Activated CD8-positive, alpha-beta T cell treated with anti-CD3 and anti-CD28 coated beads for 36 hours (primary cell): ENCODE results near the gene GTF2IRD1. TPM values are rescaled to one million over a fixed set of nuclear protein-coding genes. Genes with fewer than 3 reads are reported as not detected.
A peak's percentile ranks its signal among the peaks of the same experiment; 100 is the strongest.

Experiments
- ATAC-seq: fragments of 200-7000 bp; cut with Tn5 transposase; one replicate; pipeline ENCODE4 v1.10.0; 2021; ENCODE audit warnings: mild to moderate bottlenecking, moderate library complexity
- CTCF ChIA-PET: fragments of 350-600 bp; sonication (Branson Sonifier 250); formaldehyde crosslinking; loops from one replicate; lab custom pipeline; 2021; ENCODE audit warnings: antibody characterized with exemption; lab: Charles Lee
- POLR2A ChIA-PET: fragments of 350-600 bp; sonication (Branson Sonifier 250); formaldehyde crosslinking; loops from one replicate; lab custom pipeline; 2021; ENCODE audit warnings: antibody characterized with exemption; lab: Charles Lee
- DNase-seq: peaks from one replicate; pipeline ENCODE4 v3.0.0-alpha.2; 2020
- H3K27ac Mint-ChIP-seq: one replicate; pipeline ENCODE4 v1.8.0; 2021; ENCODE audit warnings: mild to moderate bottlenecking, mixed read lengths
- H3K27me3 Mint-ChIP-seq: one replicate; pipeline ENCODE4 v1.8.0; 2021; ENCODE audit warnings: mixed read lengths
- H3K36me3 Mint-ChIP-seq: one replicate; pipeline ENCODE4 v1.8.0; 2021; ENCODE audit warnings: low read depth, mixed read lengths
- H3K4me1 Mint-ChIP-seq: one replicate; pipeline ENCODE4 v1.8.0; 2021; ENCODE audit warnings: low read depth, mixed read lengths
- H3K4me3 Mint-ChIP-seq: one replicate; pipeline ENCODE4 v1.8.0; 2021; ENCODE audit warnings: mild to moderate bottlenecking, moderate library complexity, mixed read lengths
- H3K9me3 Mint-ChIP-seq: one replicate; pipeline ENCODE4 v1.8.0; 2021; ENCODE audit warnings: mixed read lengths
- intact Hi-C: fragments of 100-400 bp; cut with micrococcal nuclease; formaldehyde crosslinking; loops from one replicate; pipeline ENCODE4 v1.10.0; 2022
- total RNA-seq, 2 experiments: library from RNA; stranded (reverse); gene quantifications; one replicate each; pipeline ENCODE4 v1.2.3, GENCODE V29; 2021
- TF ChIP-seq, protein P1 (sequence below): fragments of 200-600 bp; IDR thresholded peaks from one replicate; pipeline ENCODE4 v1.8.0; 2022; ENCODE audit warnings: antibody characterized with exemption, mild to moderate bottlenecking

The GTF2IRD1 gene
- total RNA-seq, 2 experiments from 2014 or later, result 1.2 to 1.4 TPM

DNA sequence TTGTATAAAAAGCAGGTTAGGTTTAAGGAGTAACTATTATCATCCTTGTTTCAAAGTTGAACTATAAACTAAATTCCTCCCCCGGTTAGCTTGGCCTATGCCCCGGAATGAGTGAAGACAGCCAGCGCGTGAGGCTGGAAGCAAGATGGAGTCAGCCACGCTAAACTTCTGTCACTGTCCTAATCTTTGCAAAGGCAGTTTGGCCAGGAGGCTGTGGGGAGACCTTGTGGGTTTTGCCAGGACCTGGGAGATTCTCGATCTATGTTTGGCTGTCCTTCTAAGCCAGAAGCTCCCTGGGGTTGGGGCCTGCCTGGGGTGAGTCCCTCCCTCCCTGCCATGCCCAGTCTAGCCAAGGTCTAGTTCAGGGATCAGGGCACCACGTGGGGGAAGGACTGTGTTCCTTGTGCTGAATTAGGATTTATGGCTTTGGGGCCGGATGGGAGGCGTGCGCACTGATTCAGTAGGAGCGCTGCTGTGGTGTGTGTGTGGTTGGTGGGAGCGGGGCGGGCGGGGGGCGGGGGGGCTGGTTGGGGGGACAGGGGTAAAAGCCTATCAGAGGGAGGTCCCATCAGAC, 871 bp upstream of the GTF2IRD1 start:
- POLR2A ChIA-PET, result no interaction called here
- H3K27ac Mint-ChIP-seq, result peak overlapping the region; percentile 85
- ATAC-seq (peak; percentile 10), DNase-seq (no peak)
- no peaks in the 10 kb centered on the region for H3K36me3 Mint-ChIP-seq
- peaks cover 10% of the 10 kb centered on the region for H3K4me1 Mint-ChIP-seq
- CTCF ChIA-PET, result interaction anchor here (1.2 to 4.0 kb wide), 2 partner anchors 91 to 114 kb away, joined by 3 to 21 read pairs; no protein-coding TSS in a partner anchor
- H3K4me3 Mint-ChIP-seq, result peak overlapping the region; percentile 58
- no peaks in the 10 kb centered on the region for H3K9me3 Mint-ChIP-seq
- TF ChIP-seq, protein P1, sequence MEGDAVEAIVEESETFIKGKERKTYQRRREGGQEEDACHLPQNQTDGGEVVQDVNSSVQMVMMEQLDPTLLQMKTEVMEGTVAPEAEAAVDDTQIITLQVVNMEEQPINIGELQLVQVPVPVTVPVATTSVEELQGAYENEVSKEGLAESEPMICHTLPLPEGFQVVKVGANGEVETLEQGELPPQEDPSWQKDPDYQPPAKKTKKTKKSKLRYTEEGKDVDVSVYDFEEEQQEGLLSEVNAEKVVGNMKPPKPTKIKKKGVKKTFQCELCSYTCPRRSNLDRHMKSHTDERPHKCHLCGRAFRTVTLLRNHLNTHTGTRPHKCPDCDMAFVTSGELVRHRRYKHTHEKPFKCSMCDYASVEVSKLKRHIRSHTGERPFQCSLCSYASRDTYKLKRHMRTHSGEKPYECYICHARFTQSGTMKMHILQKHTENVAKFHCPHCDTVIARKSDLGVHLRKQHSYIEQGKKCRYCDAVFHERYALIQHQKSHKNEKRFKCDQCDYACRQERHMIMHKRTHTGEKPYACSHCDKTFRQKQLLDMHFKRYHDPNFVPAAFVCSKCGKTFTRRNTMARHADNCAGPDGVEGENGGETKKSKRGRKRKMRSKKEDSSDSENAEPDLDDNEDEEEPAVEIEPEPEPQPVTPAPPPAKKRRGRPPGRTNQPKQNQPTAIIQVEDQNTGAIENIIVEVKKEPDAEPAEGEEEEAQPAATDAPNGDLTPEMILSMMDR, result no peak
- H3K27me3 Mint-ChIP-seq, result peaks cover 12% of the 10 kb centered on the region
- intact Hi-C loops, result loop anchor here (10.0 kb wide), 1 partner anchor 92 kb away; no protein-coding TSS in a partner anchor

DNA sequence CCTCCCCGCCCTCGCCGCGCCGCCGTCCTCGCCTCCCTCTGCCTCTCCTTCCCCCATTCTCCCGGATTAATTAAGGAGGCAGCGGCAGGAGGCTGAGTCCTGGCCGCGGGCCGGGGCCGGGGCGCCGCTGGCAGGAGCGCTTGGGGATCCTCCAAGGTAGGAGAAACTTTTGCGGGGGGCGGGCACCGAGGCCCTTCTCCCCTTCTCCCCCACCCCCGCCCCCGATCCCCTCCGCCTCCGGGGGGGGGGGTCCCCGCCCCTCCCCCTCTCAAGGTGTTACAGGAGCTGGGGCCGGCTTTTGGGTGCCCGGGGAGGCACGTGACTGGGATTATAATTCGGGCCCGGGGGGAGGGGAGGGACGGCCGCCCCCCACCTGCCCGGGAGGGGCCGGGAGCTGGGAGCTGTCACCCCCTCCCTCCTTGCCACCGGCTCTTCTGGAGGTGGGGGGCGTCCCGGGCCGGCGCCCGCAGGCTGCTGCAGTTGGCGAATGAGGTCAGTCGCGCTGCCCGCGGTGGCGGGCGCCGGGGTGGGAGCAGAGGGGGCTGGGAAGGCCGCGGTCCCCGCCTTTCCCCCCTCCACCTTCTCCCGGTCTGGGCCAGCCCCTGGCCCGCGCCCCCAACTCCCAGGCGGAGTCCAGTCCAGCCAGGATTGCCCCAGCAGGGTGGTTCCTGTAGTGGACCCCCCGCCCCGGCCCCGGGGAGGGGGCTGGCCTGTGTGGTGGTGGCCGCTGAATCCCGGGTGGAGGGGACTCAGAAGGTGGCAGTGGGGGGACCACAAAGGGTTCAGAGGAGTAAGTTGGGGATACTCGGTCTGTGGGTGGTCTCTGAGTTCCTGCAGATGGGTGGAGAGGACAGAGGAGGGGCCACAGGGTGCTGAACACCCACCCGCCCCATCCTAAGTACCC, 567 bp downstream of the GTF2IRD1 start:
- ATAC-seq (no peak), DNase-seq (peak; percentile 43)
- Mint-ChIP-seq H3K4me3 (peak overlapping the region; percentile 36), H3K36me3 (no peaks in the 10 kb centered on the region), H3K9me3 (no peaks in the 10 kb centered on the region), H3K4me1 (peaks cover 10% of the 10 kb centered on the region), H3K27ac (no peak overlapping the region), H3K27me3 (peaks cover 12% of the 10 kb centered on the region)
- TF ChIP-seq, protein P1, result no peak
- CTCF ChIA-PET, result no interaction called here
- intact Hi-C loops, result loop anchor here (10.0 kb wide), 1 partner anchor 91 kb away; no protein-coding TSS in a partner anchor
- POLR2A ChIA-PET, result no interaction called here

DNA sequence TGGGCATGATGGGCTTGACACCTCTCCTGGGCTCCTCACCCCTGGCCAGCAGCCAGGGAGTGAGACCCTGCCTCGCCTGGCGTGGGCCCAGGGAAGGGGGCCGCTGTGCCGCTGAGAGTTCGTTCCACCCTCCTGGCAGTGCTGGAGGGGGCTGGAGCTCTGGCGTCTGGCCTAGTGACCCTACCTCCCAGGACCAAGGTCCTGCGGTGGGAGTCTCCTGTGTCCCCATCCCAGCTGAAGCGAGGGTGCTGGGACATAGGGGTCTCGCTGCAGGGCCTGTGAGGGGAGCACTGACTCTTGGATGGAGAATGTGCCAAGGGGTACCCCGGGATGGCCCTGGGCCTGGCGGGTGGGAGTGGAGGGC, 1.2 kb downstream of the GTF2IRD1 start:
- Mint-ChIP-seq H3K9me3 (no peaks in the 10 kb centered on the region), H3K27me3 (peaks cover 6% of the 10 kb centered on the region), H3K4me3 (peak overlapping the region; percentile 36), H3K27ac (no peak overlapping the region), H3K36me3 (no peaks in the 10 kb centered on the region), H3K4me1 (peaks cover 10% of the 10 kb centered on the region)
- POLR2A ChIA-PET, result no interaction called here
- TF ChIP-seq, protein P1, result no peak
- ATAC-seq, result no peak
- CTCF ChIA-PET, result no interaction called here
- no peak for DNase-seq
- intact Hi-C loops, result loop anchor here (10.0 kb wide), 1 partner anchor 90 kb away; no protein-coding TSS in a partner anchor

DNA sequence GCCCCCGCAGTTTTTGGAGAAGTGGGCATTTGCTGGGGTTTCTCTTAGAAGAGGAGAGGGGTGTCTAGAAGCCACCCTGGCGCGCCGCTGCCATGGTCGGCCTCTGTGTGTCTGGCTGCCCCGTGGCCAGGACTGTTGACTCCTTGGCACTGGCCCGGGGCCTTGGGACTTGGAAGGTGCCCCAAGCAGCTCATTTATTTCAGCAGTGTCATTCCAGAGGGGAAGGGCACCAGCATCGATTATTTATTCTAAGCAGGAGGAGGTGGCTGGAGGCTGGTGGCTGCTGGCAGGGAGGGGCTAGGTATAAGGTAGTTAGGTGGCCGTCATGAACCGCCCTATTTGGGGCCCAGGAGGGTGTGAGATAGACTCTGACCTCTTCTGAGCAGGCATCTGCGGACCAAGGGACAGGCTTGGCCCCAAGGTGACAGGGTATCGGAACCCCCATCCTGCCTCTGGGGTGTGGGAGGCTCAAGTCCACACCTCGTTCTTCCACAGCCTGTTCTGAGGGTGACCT, 1.6 kb downstream of the GTF2IRD1 start:
- H3K9me3 Mint-ChIP-seq, result no peaks in the 10 kb centered on the region
- peaks cover 10% of the 10 kb centered on the region for H3K4me1 Mint-ChIP-seq

More for the DNA sequence above, 1.6 kb downstream of the GTF2IRD1 start:
- Mint-ChIP-seq H3K27ac (no peak overlapping the region), H3K4me3 (peak overlapping the region; percentile 19), H3K36me3 (no peaks in the 10 kb centered on the region), H3K27me3 (peaks cover 6% of the 10 kb centered on the region)
- ChIA-PET CTCF (interaction anchor here (1.2 kb wide), 1 partner anchor 55 kb away, joined by 3 read pairs; no protein-coding TSS in a partner anchor), POLR2A (no interaction called here)
- no peak for DNase-seq
- TF ChIP-seq, protein P1, result no peak
- ATAC-seq, result no peak
- intact Hi-C loops, result loop anchor here (10.0 kb wide), 1 partner anchor 89 kb away; no protein-coding TSS in a partner anchor
